Hindlimb muscle (tissue), 1 donor: ENCODE results near the gene EGFR. TPM values are rescaled to one million over a fixed set of nuclear protein-coding genes. Genes with fewer than 3 reads are reported as not detected.

Source experiments
- DNase-seq: peaks from one replicate; pipeline ENCODE4 v3.0.0-alpha.2; 2013
- polyA plus RNA-seq: library from polyadenylated mRNA; unstranded; fragments of 120-200 nt; gene quantifications from one replicate; pipeline ENCODE4 v1.2.1, GENCODE V29; 2013; ENCODE audit not compliant: insufficient read length

Gene EGFR
- polyA plus RNA-seq, 1 donor, result 21.0 TPM

- DNase-seq, result no peak
These were observed 206.0 kb downstream of the EGFR start for GRCh38 chr7:55224810-55225209.

GRCh38 chr7:55230014-55230413, 211.2 kb downstream of the EGFR start:
- DNase-seq, result no peak

- no peak for DNase-seq
These were observed 213.0 kb downstream of the EGFR start for GRCh38 chr7:55231736-55232280.

- DNase-seq, result no peak
These were observed 214.2 kb downstream of the EGFR start for GRCh38 chr7:55233001-55233400.

- no peak for DNase-seq
These were observed 215.6 kb downstream of the EGFR start for GRCh38 chr7:55234408-55234807.

- DNase-seq, result no peak
These were observed 216.3 kb downstream of the EGFR start for GRCh38 chr7:55235115-55235514.

- DNase-seq, result no peak
These were observed 217.0 kb downstream of the EGFR start for GRCh38 chr7:55235801-55236200.

- DNase-seq, result no peak
These were observed 217.7 kb downstream of the EGFR start for GRCh38 chr7:55236476-55236875.

- DNase-seq, result no peak
These were observed 218.5 kb downstream of the EGFR start for GRCh38 chr7:55237156-55237893.

- DNase-seq, result no peak
These were observed 220.6 kb downstream of the EGFR start for GRCh38 chr7:55239406-55239805.

GRCh38 chr7:55240418-55241142, 221.8 kb downstream of the EGFR start:
- DNase-seq, result no peak

- no peak for DNase-seq
These were observed 223.1 kb downstream of the EGFR start for GRCh38 chr7:55241958-55242357.

- DNase-seq, result no peak
These were observed 223.8 kb downstream of the EGFR start for GRCh38 chr7:55242613-55243012.

GRCh38 chr7:55244006-55244745, 225.4 kb downstream of the EGFR start:
- no peak for DNase-seq

GRCh38 chr7:55245271-55245723, 226.5 kb downstream of the EGFR start:
- no peak for DNase-seq

- DNase-seq, result no peak
These were observed 227.4 kb downstream of the EGFR start for GRCh38 chr7:55246171-55246570.

GRCh38 chr7:55247428-55247827, 228.6 kb downstream of the EGFR start:
- DNase-seq, result no peak

GRCh38 chr7:55248526-55248925, 229.7 kb downstream of the EGFR start:
- no peak for DNase-seq

GRCh38 chr7:55249332-55249731, 230.5 kb downstream of the EGFR start:
- no peak for DNase-seq

GRCh38 chr7:55250313-55250712, 231.5 kb downstream of the EGFR start:
- DNase-seq, result no peak

GRCh38 chr7:55251313-55251712, 232.5 kb downstream of the EGFR start:
- no peak for DNase-seq

GRCh38 chr7:55251911-55252310, 233.1 kb downstream of the EGFR start:
- no peak for DNase-seq

- no peak for DNase-seq
These were observed 233.6 kb downstream of the EGFR start for GRCh38 chr7:55252386-55252785.
